Vagina (tissue), 2 donors: ENCODE measurements around the gene CSTPP1. TPM values are rescaled to one million over a fixed set of nuclear protein-coding genes. Genes with fewer than 3 reads are reported as not detected.
"Not testable (repeated sequence)": the region's sequence is repeated elsewhere in the genome, so short reads cannot be mapped to it uniquely, and the experiment has no call there.

Source experiments
- DNase-seq, 2 donors: peaks; one replicate each; pipeline ENCODE4 v3.0.0-alpha.2; 2017; ENCODE audit errors: extremely low spot score in 2 of 2
- H3K27ac ChIP-seq: fragments of 200-600 bp; sonication (generic); one replicate; pipeline ENCODE4 v1.5.1; 2019
- H3K27me3 ChIP-seq: fragments of 200-600 bp; sonication (generic); one replicate; pipeline ENCODE4 v1.5.1; 2019
- H3K36me3 ChIP-seq, 2 donors: fragments of 200-600 bp; sonication (generic); one replicate each; pipeline ENCODE4 v1.5.1; 2017 to 2019
- H3K4me1 ChIP-seq: fragments of 200-600 bp; sonication (generic); one replicate; pipeline ENCODE4 v1.5.1; 2019
- H3K4me3 ChIP-seq, 2 donors: fragments of 200-600 bp; sonication (generic); 1 replicate in 1 of 2; 2 replicates in 1 of 2; pipeline ENCODE4 v1.5.1; 2016 to 2019
- H3K9me3 ChIP-seq: fragments of 200-600 bp; sonication (generic); one replicate; pipeline ENCODE4 v1.5.1; 2019
- CTCF ChIP-seq, 3 experiments: fragments of 450-650 bp in 2 of 3; fragments of 200-600 bp in 1 of 3; sonication (generic) in 1 of 3; IDR thresholded peaks; one replicate each; pipeline ENCODE4 v1.5.1; 2017 to 2019; ENCODE audit warnings: antibody characterized with exemption in 3 of 3, mild to moderate bottlenecking in 2 of 3, moderate library complexity in 2 of 3
- POLR2A ChIP-seq, 2 donors: fragments of 450-650 bp; IDR thresholded peaks; one replicate each; pipeline ENCODE4 v1.6.1; 2017; ENCODE audit warnings: antibody characterized with exemption in 2 of 2, mild to moderate bottlenecking in 2 of 2, moderate library complexity in 2 of 2
- POLR2AphosphoS5 ChIP-seq, 2 donors: sonication (generic); formaldehyde crosslinking; IDR thresholded peaks; one replicate each; pipeline ENCODE4 v1.9.0; 2017; ENCODE audit warnings: antibody characterized with exemption in 2 of 2, mild to moderate bottlenecking in 2 of 2, low read depth in 1 of 2; ENCODE audit not compliant: insufficient read depth in 1 of 2
- intact Hi-C: fragments of 100-400 bp; cut with DNase I; formaldehyde crosslinking; loops from one replicate; pipeline ENCODE4 v1.15.1; 2023
- total RNA-seq: library from RNA; depleted of rRNA; stranded (reverse); fragments of >200 nt; gene quantifications from one replicate; pipeline ENCODE4 v1.2.3, GENCODE V29; 2016

The CSTPP1 gene
- total RNA-seq, 1 donor from 2014 or later, result 30.7 TPM

GRCh38 chr11:47118958-47119688 is 182.6 kb downstream of the CSTPP1 start:
- H3K4me3 ChIP-seq, DNase-seq, H3K27ac ChIP-seq: not testable (repeated sequence)

GRCh38 chr11:47121056-47121455 is 184.5 kb downstream of the CSTPP1 start:
- TF ChIP-seq CTCF (IDR thresholded peaks at IDR 0.05) (no peak), POLR2AphosphoS5 (IDR thresholded peaks at IDR 0.05; ENCODE audit: insufficient read depth in 1 of 2, low read depth in 1 of 2) (no peak)
- intact Hi-C loops, result no loop called here

More at GRCh38 chr11:47118958-47119688, 182.6 kb downstream of the CSTPP1 start:
- H3K9me3 ChIP-seq, H3K36me3 ChIP-seq, H3K27me3 ChIP-seq, intact Hi-C loops, H3K4me1 ChIP-seq: not testable (repeated sequence)
- peak in 1 of 2 donors; percentile 19 for TF ChIP-seq POLR2AphosphoS5 (IDR thresholded peaks at IDR 0.05; ENCODE audit: insufficient read depth in 1 of 2, low read depth in 1 of 2)

GRCh38 chr11:47121731-47122130 is 185.2 kb downstream of the CSTPP1 start:
- Histone ChIP-seq H3K36me3 (no peaks in the 10 kb centered on the region), H3K4me1 (no peaks in the 10 kb centered on the region), H3K27me3 (no peaks in the 10 kb centered on the region), H3K4me3 (no peak overlapping the region), H3K27ac (no peak overlapping the region), H3K9me3 (no peaks in the 10 kb centered on the region)
- TF ChIP-seq CTCF (IDR thresholded peaks at IDR 0.05) (no peak), POLR2AphosphoS5 (IDR thresholded peaks at IDR 0.05; ENCODE audit: insufficient read depth in 1 of 2, low read depth in 1 of 2) (no peak), POLR2A (IDR thresholded peaks at IDR 0.05) (no peak)
- no peak for DNase-seq
- intact Hi-C loops, result no loop called here

More at GRCh38 chr11:47121056-47121455, 184.5 kb downstream of the CSTPP1 start:
- no peak for DNase-seq
- H3K36me3 ChIP-seq, result no peaks in the 10 kb centered on the region
- no peaks in the 10 kb centered on the region for H3K27me3 ChIP-seq
- H3K4me3 ChIP-seq, result no peak overlapping the region
- H3K4me1 ChIP-seq, result no peaks in the 10 kb centered on the region
- H3K9me3 ChIP-seq, result no peaks in the 10 kb centered on the region
- H3K27ac ChIP-seq, result no peak overlapping the region

- TF ChIP-seq POLR2A (IDR thresholded peaks at IDR 0.05), result no peak
- no peak for TF ChIP-seq CTCF (IDR thresholded peaks at IDR 0.05)
- no peak for TF ChIP-seq POLR2AphosphoS5 (IDR thresholded peaks at IDR 0.05; ENCODE audit: insufficient read depth in 1 of 2, low read depth in 1 of 2)
- DNase-seq, result no peak
- no peak overlapping the region for H3K4me3 ChIP-seq
Measured at GRCh38 chr11:47123094-47123493, 186.5 kb downstream of the CSTPP1 start.

GRCh38 chr11:47124675-47125074 is 188.1 kb downstream of the CSTPP1 start:
- TF ChIP-seq CTCF (IDR thresholded peaks at IDR 0.05), result no peak
- no peak for TF ChIP-seq POLR2AphosphoS5 (IDR thresholded peaks at IDR 0.05; ENCODE audit: insufficient read depth in 1 of 2, low read depth in 1 of 2)
- no peak for TF ChIP-seq POLR2A (IDR thresholded peaks at IDR 0.05)
- Histone ChIP-seq H3K9me3 (no peaks in the 10 kb centered on the region), H3K36me3 (no peaks in the 10 kb centered on the region), H3K27me3 (no peaks in the 10 kb centered on the region), H3K4me1 (no peaks in the 10 kb centered on the region), H3K27ac (no peak overlapping the region), H3K4me3 (no peak overlapping the region)
- intact Hi-C loops, result no loop called here
- no peak for DNase-seq

More at GRCh38 chr11:47123094-47123493, 186.5 kb downstream of the CSTPP1 start:
- Histone ChIP-seq H3K4me1 (no peaks in the 10 kb centered on the region), H3K9me3 (no peaks in the 10 kb centered on the region), H3K27ac (no peak overlapping the region), H3K36me3 (no peaks in the 10 kb centered on the region), H3K27me3 (no peaks in the 10 kb centered on the region)
- intact Hi-C loops, result no loop called here
